ENCODE measurements around the gene SEZ6L. TPM values are rescaled to one million over a fixed set of nuclear protein-coding genes. Genes with fewer than 3 reads are reported as not detected.

SEZ6L gene
- total RNA-seq, 1 experiment from 2014 or later, result not detected

DNA sequence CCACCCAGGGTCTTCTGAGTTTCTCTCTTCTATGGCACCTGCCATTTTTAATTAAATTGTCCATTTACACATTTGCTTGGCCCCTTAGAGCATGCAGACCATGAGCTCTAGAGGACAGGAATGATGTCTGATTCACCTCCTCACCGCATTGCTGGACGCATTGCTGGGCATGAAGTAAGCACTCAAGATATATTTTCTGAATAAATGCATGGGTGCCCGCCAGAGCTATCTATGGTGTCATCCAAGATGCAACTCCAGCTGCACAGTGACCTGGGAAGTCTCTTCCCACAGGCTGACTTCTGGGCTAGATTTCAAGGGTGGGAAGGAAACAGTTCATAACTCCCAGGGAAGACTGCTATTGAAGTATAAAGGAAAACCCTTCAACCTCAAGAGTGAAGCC is 193.2 kb downstream of the SEZ6L start:
- RAD21 ChIA-PET (ENCODE audit: low non-redundant PET in 1 of 2, low total read pairs in 2 of 2, uncharacterized antibody in 2 of 2, unreplicated experiment in 2 of 2), result no interaction called here
- CTCF ChIA-PET, result no interaction called here
- intact Hi-C loops (cut with micrococcal nuclease), result no loop called here

More for the DNA sequence above, 193.2 kb downstream of the SEZ6L start:
- no peak for TF ChIP-seq YY1 (IDR thresholded peaks at IDR 0.05; ENCODE audit: extremely low read depth, insufficient replicate concordance, low read depth, low read length)
- no peak for TF ChIP-seq EGR1 (IDR thresholded peaks at IDR 0.05; ENCODE audit: low read depth)
- no peak for TF ChIP-seq POLR2A (IDR thresholded peaks at IDR 0.05; ENCODE audit: borderline replicate concordance, extremely low read depth, insufficient read depth, insufficient read length)
- no peak for TF ChIP-seq ZFX (IDR thresholded peaks at IDR 0.05)
- no peak for TF ChIP-seq REST (IDR thresholded peaks at IDR 0.05; ENCODE audit: low read depth)
- TF ChIP-seq EZH2phosphoT487 (IDR thresholded peaks at IDR 0.05; ENCODE audit: borderline replicate concordance), result no peak
- Histone ChIP-seq H2AFZ (ENCODE audit: low read depth, low read length, poor library complexity, severe bottlenecking) (no peak overlapping the region), H3K9ac (ENCODE audit: low read length) (no peak overlapping the region), H3K4me3 (replicated peaks in 1 of 2; ENCODE audit: low read depth in 1 of 2, low read length in 2 of 2) (no peak overlapping the region), H3K79me2 (ENCODE audit: insufficient read depth, low read length) (no peaks in the 10 kb centered on the region), H3K36me3 (ENCODE audit: control insufficient read depth in 1 of 2, insufficient read depth in 2 of 2, low read length in 2 of 2) (no peaks in the 10 kb centered on the region), H3K27me3 (ENCODE audit: insufficient read depth, low read length) (0 out of 2 replicates have a peak, but pooled peaks cover 3% of the 10 kb centered on the region), H3K9me2 (ENCODE audit: insufficient read depth) (no peaks in the 10 kb centered on the region), H3K4me1 (ENCODE audit: control insufficient read depth in 1 of 2, insufficient read depth in 2 of 2, low read length in 2 of 2) (peaks cover 4 to 12% of the 10 kb centered on the region in 2 experiments; a peak in 3 of 4 replicates), H3K9me3 (ENCODE audit: control insufficient read depth in 1 of 2, insufficient read depth in 1 of 2, low read depth in 1 of 2, low read length in 2 of 2) (no peaks in the 10 kb centered on the region), H4K20me1 (ENCODE audit: insufficient read depth) (no peaks in the 10 kb centered on the region), H3K27ac (ENCODE audit: low read depth, low read length) (no peak overlapping the region), H3K4me2 (ENCODE audit: low read length) (no peak overlapping the region)
- POLR2A ChIA-PET, result no interaction called here
- no peak for ATAC-seq
- no peak for DNase-seq (ENCODE audit: low read depth, low spot score)
- BruUV-seq (replicated peaks), result no TSS peak

Measured in HCT116 (cell line).